SK-N-SH treated with all-trans-retinoic acid at 6 μM for 48 hours (cell line): ENCODE measurements around the gene SDE2.
"Not testable (repeated sequence)": the region's sequence is repeated elsewhere in the genome, so short reads cannot be mapped to it uniquely, and the experiment has no call there.

ENCODE experiments used
- ATAC-seq: fragments of 200-7000 bp; cut with Tn5 transposase; 3 replicates; pipeline ENCODE4 v1.9.1; 2020; ENCODE audit warnings: mild to moderate bottlenecking, moderate library complexity
- ARNTL ChIP-seq: fragments of 450-650 bp; formaldehyde crosslinking; IDR thresholded peaks from 2 replicates; pipeline ENCODE4 v1.5.0; 2020; ENCODE audit warnings: low read depth, mild to moderate bottlenecking, moderate library complexity, borderline replicate concordance
- BACH2 ChIP-seq: fragments of 250-450 bp; sonication (Bioruptor Pico); IDR thresholded peaks from 2 replicates; pipeline ENCODE4 v1.9.0; 2021; ENCODE audit warnings: mild to moderate bottlenecking, borderline replicate concordance
- CREB5 ChIP-seq: fragments of 250-450 bp; sonication (Bioruptor Pico); IDR thresholded peaks from 2 replicates; pipeline ENCODE4 v1.5.1; 2020; ENCODE audit warnings: low read depth, mild to moderate bottlenecking, moderate library complexity
- CSDC2 ChIP-seq: fragments of 250-450 bp; sonication (Bioruptor Pico); IDR thresholded peaks from 2 replicates; pipeline ENCODE4 v1.5.0; 2020; ENCODE audit warnings: mild to moderate bottlenecking, moderate library complexity
- CSRNP3 ChIP-seq: fragments of 250-450 bp; sonication (Bioruptor Pico); IDR thresholded peaks from 2 replicates; pipeline ENCODE4 v1.5.1; 2021; ENCODE audit warnings: mild to moderate bottlenecking, moderate library complexity
- ESRRG ChIP-seq: fragments of 250-450 bp; sonication (Bioruptor Pico); IDR thresholded peaks from 2 replicates; pipeline ENCODE4 v1.6.1; 2021; ENCODE audit warnings: mild to moderate bottlenecking
- GLIS3 ChIP-seq: fragments of 250-450 bp; sonication (Bioruptor Pico); IDR thresholded peaks from 2 replicates; pipeline ENCODE4 v1.5.0; 2020; ENCODE audit warnings: mild to moderate bottlenecking, moderate library complexity
- ISL1 ChIP-seq: fragments of 250-450 bp; sonication (Bioruptor Pico); IDR thresholded peaks from 2 replicates; pipeline ENCODE4 v2.1.2; 2022; ENCODE audit warnings: mild to moderate bottlenecking, moderate library complexity
- OSR1 ChIP-seq: fragments of 250-450 bp; sonication (Bioruptor Pico); IDR thresholded peaks from 2 replicates; pipeline ENCODE4 v1.8.0; 2022; ENCODE audit warnings: moderate library complexity, mild to moderate bottlenecking, inconsistent platforms
- PATZ1 ChIP-seq: fragments of 250-450 bp; sonication (Bioruptor Pico); IDR thresholded peaks from 2 replicates; pipeline ENCODE4 v1.8.0; 2020; ENCODE audit warnings: mild to moderate bottlenecking, moderate library complexity, borderline replicate concordance
- POU6F1 ChIP-seq: fragments of 250-450 bp; sonication (Bioruptor Pico); IDR thresholded peaks from 2 replicates; pipeline ENCODE4 v1.8.0; 2021; ENCODE audit warnings: low read depth, mild to moderate bottlenecking, moderate library complexity, borderline replicate concordance
- PPARA ChIP-seq: fragments of 250-450 bp; sonication (Bioruptor Pico); IDR thresholded peaks from 2 replicates; pipeline ENCODE4 v1.5.0; 2020; ENCODE audit warnings: mild to moderate bottlenecking, borderline replicate concordance
- RARB ChIP-seq: fragments of 250-450 bp; sonication (Bioruptor Pico); IDR thresholded peaks from 2 replicates; pipeline ENCODE4 v1.8.0; 2021; ENCODE audit warnings: mild to moderate bottlenecking, moderate library complexity
- SNAI2 ChIP-seq: fragments of 250-450 bp; sonication (Bioruptor Pico); IDR thresholded peaks from 2 replicates; pipeline ENCODE4 v1.5.0; 2020; ENCODE audit warnings: mild to moderate bottlenecking, moderate library complexity
- TCF4 ChIP-seq: fragments of 250-450 bp; sonication (Bioruptor Pico); IDR thresholded peaks from 2 replicates; pipeline ENCODE4 v1.8.0; 2021; ENCODE audit warnings: mild to moderate bottlenecking, moderate library complexity, borderline replicate concordance
- TOX ChIP-seq: fragments of 250-450 bp; sonication (Bioruptor Pico); IDR thresholded peaks from 2 replicates; pipeline ENCODE4 v1.8.0; 2021; ENCODE audit warnings: mild to moderate bottlenecking, moderate library complexity, borderline replicate concordance
- ZC3H10 ChIP-seq: fragments of 250-450 bp; sonication (Bioruptor Pico); IDR thresholded peaks from 2 replicates; pipeline ENCODE4 v1.5.1; 2021; ENCODE audit warnings: mild to moderate bottlenecking, moderate library complexity
- ZFP3 ChIP-seq: fragments of 250-450 bp; sonication (Bioruptor Pico); IDR thresholded peaks from 2 replicates; pipeline ENCODE4 v1.5.0; 2020; ENCODE audit warnings: mild to moderate bottlenecking, moderate library complexity
- ZFP30 ChIP-seq: fragments of 450-650 bp; formaldehyde crosslinking; IDR thresholded peaks from 2 replicates; pipeline ENCODE4 v1.5.0; 2022; ENCODE audit warnings: mild to moderate bottlenecking, moderate library complexity
- ZNF565 ChIP-seq: fragments of 450-650 bp; formaldehyde crosslinking; conservative IDR thresholded peaks from 2 replicates; pipeline ENCODE4 v1.5.0; 2020; ENCODE audit warnings: low read depth, mild to moderate bottlenecking, moderate library complexity

The SDE2 gene

GRCh38 chr1:225941187-225941941 is 57.8 kb downstream of the SDE2 start, which contains the start of gene LEFTY2:
Gene LEFTY2, minus strand, starts transcription at chr1:225941220. Its CDS starts 80 bp downstream, at chr1:225941140.
- no peak for TF ChIP-seq OSR1
- no peak for TF ChIP-seq POU6F1 (CRISPR knock-in tag)
- no peak for TF ChIP-seq BACH2 (CRISPR knock-in tag)
- TF ChIP-seq CSDC2 (CRISPR knock-in tag), result no peak
- no peak for TF ChIP-seq RARB (CRISPR knock-in tag)
- no peak for TF ChIP-seq TCF4 (CRISPR knock-in tag)
- no peak for TF ChIP-seq PPARA (CRISPR knock-in tag)
- TF ChIP-seq ESRRG (CRISPR knock-in tag), result no peak
- no peak for TF ChIP-seq ARNTL
- TF ChIP-seq ZFP30, result no peak
- no peak for TF ChIP-seq ZFP3 (CRISPR knock-in tag)
- TF ChIP-seq ZC3H10 (CRISPR knock-in tag), result no peak
- TF ChIP-seq CSRNP3 (CRISPR knock-in tag), result no peak
- no peak for TF ChIP-seq PATZ1
- ATAC-seq, result peak; percentile 9; the same call in 1 of the 3 replicates

- no peak for ATAC-seq
- no peak for TF ChIP-seq POU6F1 (CRISPR knock-in tag)
- TF ChIP-seq CSRNP3 (CRISPR knock-in tag), result no peak
- no peak for TF ChIP-seq ESRRG (CRISPR knock-in tag)
- no peak for TF ChIP-seq ZNF565
- no peak for TF ChIP-seq TOX (CRISPR knock-in tag)
- TF ChIP-seq ISL1 (CRISPR knock-in tag), result no peak
- no peak for TF ChIP-seq OSR1
- no peak for TF ChIP-seq ZFP30
- TF ChIP-seq GLIS3 (CRISPR knock-in tag), result no peak
- no peak for TF ChIP-seq SNAI2 (CRISPR knock-in tag)
- no peak for TF ChIP-seq PPARA (CRISPR knock-in tag)
- TF ChIP-seq CREB5, result no peak
- TF ChIP-seq CSDC2 (CRISPR knock-in tag), result no peak
Observed at GRCh38 chr1:225940385-225941151, 58.6 kb downstream of the SDE2 start.

- ATAC-seq, result not testable (repeated sequence)
Observed at GRCh38 chr1:225939939-225940310, 59.2 kb downstream of the SDE2 start.

- ATAC-seq, result not testable (repeated sequence)
Observed at GRCh38 chr1:225939097-225939938, 59.8 kb downstream of the SDE2 start.
